Germinal center (tissue), 1 donor: Measurements from ENCODE around the gene TXNRD2.

Experiments
- DNase-seq: peaks from one replicate; pipeline ENCODE4 v3.0.0; 2012; ENCODE audit warnings: mixed read lengths, low spot score

The TXNRD2 gene

DNA sequence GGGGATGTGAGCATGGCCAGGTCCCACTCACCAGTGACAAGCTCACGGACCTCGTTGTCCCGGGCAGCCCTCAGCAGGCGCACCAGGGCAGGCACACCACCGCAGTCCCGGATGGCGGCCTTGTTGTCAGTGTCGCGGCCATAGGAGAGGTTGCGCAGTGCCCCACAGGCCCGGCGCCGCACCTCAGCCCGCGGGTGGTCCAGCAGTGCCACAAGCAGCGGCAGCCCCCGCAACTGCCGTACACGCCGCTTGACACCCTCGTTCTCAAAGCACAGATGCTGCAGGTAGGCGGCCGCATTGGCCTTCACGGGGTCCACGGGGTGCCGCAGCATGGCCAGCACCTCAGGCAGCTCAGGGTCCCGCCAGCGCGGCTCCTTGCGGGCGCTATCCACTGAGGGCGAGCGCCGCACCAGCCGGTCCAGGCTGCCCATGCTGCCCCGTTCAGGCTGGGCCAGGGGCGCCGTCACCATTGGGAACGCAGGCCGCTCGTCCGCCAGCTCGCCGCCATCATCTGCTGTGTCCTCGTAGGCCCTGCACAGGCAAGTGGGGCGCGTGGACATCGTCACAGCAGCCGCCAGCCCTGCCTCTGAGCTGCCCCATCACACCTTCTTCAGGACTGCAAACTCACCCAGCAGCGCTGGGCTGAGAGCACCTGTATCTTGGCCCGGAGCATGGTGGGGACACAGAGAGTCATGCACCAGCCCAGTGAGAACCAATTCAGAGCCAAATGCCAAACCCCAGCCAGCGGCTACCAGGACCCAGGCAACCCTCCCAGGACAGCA, 38.3 kb upstream of the TXNRD2 start:
- DNase-seq: no peak

DNA sequence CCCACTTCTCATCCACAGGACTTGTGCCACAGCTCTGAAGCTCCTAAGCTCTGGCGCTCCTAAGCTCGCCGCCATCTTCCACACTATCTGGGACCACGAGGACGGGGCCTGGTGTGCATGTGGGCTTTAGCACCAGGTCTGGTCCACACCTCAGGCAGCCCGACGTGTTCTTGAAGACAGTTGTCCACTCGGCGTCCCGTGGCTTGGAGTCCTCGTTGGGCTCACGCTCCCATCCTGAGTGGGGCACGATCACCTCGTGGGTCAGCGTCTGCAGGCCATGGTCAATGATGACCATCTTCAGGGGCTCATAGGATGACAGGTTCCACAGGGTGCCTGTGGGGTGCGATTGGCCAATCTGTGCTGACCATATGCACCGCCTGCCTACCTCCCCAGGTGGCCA, 37.1 kb upstream of the TXNRD2 start:
- no peak for DNase-seq

DNA sequence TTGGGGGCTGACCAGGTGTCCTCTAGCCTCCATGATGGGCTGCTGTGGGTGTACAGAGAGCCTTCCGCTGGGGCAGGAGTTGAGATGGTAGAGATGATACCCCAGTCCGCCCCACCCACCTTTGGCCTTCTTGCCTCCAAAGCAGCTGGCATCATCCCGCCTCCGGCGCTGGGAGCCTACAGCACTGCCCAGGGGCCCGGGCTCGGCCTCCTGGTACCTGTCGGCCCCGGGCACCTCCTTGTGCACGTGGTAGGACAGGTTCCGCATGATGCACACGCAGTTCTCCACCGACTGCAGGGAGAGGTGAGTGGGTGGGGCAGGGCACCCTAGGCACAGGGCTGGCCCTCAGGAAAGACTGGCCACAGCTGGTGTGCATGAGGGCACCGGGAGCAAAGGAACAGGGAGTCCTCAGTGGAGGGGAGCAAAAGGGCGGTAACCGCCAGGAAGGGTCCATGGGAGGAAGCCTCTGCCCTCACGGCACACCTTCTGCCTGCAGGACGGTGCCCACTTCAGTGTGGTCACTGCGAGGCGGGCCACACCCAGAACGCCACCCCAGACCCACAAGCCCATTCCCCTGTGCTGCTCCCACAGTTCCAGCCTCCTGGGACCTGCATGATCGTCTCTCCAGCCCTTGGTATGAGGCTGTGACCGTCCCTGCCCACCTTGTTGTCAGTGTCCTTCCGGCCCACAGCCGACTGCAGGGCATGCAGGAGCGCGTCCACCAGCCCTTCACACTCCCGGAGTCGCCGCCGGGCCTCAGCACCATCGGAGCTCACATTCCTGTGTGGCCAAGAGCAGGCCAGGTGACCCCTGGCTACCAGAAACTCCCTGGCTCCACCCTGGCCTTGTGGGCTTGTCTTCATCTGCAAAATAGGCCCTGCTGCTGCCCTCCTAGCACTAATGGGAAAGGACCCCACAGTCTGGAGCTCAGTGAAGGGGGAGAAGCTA, 36.0 kb upstream of the TXNRD2 start:
- DNase-seq: no peak

DNA sequence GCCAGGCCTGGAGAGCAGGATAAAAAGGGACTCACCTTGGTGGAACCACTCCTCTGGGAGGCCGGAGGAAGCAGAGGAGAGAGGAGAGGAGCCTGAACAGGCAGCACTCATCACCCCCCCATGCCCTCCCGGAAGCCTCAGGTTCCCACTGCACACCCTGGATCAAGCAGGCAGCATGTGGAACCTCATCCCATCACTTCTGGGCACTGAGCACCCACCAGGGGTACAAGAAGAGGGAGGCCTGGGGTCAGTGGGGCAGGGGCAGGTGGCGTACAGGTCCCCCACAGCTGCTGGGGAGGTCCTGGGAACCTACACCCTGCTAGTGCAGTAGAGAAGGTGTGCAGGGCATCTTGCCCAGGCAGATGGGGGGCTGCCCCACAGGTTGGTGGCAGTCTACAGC, 35.1 kb upstream of the TXNRD2 start:
- no peak for DNase-seq

DNA sequence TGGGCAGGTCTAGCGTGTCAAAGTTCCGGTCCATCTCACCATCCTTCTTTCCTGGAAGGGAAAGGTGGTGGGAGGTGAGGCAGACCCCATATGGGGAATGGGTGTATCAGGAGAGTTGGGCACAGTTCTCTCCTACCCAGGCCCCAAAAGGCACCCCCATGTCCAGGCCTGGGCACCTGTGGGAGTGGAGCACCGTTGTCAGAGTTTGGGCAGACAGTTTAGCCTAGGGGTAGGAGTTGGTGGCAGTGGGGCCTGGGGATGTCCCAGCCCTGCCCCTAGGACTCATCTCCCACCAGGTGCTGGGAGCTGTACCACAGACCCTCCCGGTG, 34.1 kb upstream of the TXNRD2 start:
- no peak for DNase-seq

DNA sequence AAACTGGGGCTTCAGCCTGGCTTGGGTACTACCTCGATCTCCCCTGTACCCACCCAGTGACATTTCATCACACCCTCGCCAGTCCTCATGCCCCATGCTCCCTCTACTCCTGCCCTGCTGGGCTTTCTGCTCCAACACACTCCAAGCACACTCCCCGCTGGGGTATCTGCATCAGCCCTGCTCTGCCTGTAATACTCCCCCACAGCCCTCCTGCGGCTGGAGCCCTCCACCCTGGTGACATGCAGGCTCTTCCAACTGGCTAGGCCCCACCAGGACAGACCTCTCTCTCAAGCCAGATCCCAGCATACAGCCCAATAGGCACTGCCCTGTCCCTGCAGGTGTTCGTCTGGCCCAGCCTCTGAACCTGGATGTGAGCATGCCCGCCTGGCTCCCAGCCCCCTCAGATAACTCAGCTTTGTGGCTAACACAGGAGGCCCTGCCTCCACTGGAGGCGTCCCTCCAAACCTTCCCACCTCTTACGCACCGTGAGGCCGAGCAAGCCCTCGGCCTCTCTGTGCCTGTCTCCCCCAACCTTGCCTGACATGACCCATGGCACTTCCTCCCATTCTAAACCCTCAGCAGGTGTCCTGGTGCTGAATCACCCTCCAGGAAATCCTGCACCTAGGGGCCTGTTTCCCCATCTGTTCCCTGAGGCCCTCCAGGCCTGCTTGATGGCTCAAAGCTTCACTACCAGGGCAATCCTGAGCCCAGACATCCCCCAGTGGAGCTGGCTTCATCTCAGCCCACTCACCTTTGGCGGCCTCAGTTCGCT, 33.5 kb upstream of the TXNRD2 start:
- DNase-seq: no peak

DNA sequence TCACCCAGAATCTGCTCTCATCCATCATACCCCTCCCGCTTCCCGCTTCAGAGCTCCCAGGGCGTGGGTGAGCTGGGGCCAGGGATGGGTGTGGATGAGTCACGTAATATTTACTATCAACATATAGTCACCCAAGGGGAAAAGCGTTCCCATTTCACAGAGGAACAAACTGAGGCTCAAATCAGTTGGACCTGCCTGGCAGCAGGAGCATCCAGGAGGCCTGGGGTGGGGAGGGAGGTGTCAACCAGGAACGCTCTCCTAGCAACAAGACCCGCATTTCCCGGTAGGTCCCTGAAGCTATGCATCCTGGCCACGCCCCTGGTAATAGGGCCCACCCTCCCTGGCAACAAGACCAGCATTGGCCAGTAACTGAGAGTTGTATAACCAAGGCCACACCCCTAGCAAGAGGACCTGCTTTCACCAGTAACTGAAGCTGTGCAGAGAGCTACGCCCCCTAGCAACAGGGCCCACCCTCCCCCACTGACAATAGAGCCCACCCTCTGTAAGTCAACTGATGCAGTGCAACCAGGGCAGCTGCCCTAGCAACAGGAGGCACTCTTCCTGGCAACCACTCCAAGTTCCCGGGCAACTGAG, 32.7 kb upstream of the TXNRD2 start:
- peak; percentile 92 for DNase-seq

DNA sequence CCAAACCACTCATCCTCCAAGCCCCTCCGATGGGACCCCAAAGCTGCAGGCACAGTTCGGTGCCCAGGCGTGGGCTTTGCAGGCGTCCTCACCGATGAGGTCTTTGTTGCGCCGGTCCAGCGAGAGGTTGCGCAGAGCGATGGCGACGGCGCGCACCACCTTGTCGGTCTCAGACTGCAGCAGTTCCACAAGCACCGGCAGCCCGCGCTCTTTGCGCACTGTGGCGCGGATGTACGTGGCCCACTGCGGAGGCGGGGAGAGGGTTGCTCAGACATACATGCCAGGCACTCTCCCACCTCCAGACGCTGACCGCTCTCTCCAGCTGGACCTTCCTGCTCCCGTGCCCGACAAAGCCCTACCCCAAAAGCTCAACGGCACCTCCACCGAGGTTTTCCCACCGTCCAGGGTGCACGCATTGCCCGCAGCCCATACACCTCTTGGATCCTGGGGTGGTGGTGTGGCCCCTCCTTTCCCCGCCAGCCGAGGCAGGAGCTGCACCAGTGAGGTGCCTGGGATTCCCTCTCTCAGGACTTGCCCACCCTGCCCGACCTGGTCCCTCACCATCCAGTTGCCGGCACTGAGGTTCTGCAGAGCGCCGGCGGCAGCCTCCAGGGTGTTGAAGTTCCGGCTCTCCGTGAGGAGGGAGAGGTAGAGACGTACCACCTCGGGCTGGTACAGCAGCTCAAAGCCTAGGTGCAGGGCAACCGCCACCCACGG, 32.1 kb upstream of the TXNRD2 start:
- no peak for DNase-seq

DNA sequence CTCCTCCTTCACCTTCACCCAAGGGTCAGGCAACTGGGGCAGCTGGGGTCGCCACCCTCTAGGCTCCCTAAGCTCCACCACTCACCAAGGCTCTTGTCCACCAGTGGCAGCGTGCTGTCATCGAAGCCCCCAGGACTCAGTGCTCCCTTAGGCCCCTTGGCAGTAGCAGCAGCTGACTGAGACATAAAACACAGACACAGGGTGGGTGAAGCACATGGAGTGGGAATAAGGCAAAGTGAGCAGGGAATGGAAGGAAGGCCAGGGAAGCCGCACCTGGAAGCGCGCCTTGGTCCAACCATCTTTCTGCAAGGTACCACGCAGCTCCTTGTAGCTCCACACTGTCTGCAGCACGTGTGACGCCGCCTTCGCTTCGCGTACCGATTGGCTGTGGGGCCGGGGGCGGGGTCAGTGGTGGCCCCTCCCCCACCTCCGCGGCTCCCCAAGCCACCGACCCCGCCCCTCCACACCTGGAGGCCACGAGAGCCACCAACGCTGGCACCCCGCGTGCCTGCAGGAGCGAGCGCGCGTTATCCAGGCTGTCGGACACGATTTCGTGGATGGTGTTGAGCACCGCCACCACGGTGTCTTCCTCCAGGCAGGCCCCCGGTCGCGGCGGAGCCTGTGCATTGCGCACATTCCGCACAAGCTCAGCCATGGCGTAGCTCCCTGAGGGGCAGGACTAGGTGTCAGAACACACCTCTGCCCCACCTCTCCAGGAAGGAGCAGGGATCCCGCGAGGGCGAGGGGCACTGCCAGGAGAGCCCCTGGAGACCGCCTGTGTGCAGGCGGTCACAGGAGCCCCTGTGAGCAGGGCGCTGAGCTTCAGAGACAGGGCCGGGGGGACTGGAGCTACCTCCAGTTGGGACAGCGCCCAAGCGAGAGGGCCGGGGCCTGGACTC, 31.3 kb upstream of the TXNRD2 start:
- no peak for DNase-seq

DNA sequence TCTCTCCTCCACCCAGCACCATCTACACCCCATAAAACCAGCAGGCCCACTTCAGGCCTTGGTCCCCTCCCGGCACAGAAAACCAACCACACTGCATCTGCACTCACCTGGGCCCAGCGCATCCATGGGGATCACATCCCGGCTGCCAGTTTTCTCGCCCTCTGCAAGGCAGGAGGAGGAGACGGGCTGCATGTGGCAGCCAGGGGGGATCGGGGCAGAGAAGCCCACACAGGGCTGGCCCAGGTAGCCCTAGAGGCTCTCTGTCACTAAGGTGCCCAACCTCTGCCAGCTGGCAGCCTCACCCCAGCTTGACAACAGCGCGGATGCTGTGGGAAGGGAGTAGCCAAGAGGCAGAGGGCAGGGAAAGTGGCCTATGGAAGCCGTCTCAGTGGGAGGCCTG, 30.6 kb upstream of the TXNRD2 start:
- no peak for DNase-seq

DNA sequence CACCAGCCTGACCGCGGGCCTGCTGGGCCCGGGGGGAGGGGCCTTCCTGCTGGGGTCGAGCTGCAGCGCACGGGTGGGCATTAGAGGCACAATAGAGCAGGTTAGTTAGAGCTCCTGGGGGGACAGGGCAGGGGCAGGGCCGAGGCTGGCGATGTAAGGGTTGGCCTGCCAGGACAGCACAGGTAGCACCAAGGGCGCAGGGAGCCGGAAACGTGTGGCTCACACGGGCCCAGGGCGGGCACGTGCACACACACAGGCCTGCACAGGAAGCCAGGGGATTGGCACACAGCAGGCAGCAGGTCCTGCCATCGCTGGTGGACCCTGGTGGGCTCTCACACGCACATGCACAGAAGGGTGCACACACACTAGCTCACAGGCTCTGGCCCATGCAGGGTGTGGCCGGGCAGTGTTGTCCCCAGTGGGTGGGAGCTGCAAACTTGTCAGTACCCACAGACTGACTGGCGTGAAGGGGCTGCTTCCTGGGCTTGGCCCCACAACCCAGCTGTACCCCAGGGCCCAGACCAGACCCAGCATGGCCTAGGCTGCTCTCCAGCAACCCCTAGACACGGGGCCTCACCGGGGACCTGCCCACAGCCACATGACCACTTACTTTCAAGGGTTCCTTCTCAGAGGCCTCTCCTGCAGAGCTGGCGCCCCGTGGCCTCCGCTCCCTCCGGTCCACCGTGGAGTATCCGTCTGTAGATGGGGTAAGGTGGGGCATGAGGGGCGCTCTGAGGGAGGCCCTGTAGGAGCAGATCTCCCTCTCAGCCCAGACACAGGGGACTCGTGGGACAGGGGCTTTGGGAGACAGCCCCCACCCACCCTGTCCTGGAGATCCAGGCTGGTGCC, 29.9 kb upstream of the TXNRD2 start:
- DNase-seq: no peak

DNA sequence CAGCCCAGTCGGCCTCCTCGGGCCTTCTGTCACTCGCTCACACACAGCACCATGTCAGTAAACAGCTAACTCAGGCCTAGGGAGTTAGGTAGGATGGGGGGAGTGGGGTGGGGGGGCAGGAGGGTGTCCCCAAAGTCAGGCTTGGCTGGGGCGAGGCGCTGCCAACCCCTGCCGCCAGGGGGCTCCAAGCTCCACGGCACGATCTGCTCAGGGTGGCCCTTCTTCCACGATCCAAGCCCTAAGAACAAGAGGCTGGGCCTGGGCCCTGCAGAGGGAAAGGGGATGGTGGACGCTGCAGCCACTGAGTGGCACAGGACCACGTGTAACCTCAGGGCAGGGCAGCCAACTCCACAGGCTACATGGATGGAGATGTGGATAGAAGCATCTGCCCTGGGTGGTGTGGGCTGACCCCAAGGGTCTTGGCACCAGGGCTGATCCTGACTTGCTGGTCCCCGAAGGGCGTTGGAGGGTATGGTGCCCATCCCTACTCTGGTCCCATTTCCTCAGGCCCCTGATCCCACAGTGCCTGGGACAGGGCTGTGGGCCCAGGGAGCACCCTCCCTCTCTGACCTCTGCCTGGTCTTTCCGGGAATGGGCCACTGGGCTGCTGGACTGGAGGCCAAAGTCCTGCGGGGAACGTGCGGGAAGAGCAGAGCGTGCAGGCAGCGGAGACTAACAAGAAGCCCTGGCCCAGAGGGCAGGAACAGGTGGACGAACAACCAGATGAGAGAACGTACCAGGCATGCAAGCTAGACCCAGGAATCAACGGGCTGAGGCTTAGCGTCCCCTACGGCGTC, 29.1 kb upstream of the TXNRD2 start:
- peak; percentile 83 for DNase-seq

DNA sequence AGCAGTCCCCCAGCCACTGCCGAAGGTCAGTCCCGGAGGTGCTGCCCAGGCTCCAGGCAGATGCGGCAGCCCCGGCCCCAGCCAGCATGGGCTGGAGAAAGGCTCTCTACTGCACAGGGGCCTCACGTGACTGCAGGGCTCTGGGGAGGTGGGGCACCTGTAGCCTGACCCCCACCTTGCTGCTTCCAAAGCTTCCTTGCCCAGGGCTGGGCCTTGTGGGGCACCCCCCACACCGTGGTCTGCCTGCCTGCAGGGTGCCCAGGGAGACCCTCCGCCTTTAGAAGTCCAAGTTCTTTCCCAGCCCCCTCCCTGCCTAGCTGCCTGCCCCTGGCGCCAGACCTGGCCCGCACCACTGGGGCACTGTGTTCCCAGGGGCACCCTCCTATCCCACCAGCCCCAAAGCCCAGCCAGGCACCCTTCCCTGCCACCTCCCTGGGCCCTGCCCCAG, 28.4 kb upstream of the TXNRD2 start:
- DNase-seq: no peak

DNA sequence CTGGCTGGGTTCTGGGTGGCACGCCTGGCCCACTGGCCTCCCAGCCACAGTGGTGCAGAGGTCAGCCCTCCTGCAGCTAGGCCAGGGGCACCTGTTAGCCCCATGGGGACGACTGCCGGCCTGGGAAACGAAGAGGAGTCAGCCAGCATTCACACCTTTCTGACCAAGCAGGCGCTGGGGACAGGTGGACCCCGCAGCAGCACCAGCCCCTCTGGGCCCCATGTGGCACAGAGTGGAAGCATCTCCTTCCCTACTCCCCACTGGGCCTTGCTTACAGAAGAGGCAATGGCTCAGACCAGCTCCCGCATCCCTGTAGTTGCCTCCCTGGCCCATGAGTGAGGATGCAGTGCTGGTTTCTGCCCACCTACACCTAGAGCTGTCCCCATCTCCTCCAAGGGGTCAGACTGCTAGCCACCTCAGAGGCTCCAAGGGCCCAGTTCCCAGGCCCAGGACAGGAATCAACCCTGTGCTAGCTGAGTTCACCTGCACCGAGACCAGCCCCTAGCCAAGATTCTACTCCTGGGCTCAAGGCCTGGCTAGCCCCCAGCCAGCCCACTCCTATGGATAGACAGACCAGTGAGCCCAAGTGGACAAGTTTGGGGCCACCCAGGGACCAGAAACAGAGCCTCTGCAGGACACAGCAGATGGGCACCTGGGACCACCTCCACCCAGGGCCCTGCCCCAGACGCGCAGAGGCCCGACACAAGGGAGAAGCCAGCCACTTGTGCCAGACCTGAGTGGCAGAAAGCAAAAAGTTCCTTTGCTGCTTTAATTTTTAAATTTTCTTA, 27.7 kb upstream of the TXNRD2 start:
- no peak for DNase-seq

DNA sequence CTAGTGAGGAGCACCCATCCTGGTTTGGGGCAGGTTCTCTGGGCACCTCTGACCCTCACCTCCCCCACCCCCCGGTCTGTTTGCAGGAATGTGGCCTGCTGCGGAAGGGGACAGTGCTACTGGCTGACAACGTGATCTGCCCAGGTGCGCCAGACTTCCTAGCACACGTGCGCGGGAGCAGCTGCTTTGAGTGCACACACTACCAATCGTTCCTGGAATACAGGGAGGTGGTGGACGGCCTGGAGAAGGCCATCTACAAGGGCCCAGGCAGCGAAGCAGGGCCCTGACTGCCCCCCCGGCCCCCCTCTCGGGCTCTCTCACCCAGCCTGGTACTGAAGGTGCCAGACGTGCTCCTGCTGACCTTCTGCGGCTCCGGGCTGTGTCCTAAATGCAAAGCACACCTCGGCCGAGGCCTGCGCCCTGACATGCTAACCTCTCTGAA, 26.9 kb upstream of the TXNRD2 start:
- DNase-seq: no peak

DNA sequence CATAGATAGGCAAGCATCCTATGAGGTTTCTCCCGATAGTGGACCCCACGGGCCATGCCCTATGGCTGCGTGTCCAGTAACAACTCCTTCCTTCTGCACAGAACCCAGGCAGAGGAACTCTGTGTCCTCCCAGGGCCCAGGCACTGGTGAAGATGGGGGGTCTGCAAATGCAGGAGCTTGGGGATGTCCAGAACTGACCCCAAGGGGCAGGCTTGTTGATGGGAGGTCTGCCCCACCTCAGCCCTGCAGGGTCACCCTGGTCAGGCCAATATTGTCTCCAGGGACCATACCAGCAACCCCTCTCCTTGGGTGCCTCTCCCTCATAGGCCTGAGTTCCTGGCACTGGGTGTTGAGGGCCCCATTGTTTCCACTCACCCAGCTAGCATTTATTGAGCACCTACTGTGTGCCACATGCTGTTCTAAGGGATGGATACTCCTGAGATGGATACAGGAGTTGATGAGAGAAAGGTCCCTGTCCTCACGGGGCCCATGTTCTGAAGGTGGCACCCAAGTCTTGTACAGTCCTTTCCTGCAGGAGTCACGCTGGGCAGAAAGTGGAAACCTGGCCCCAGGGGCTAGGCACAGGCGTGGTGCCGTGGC, 26.3 kb upstream of the TXNRD2 start:
- DNase-seq: no peak
